GM12891 (cell line): ENCODE measurements around the gene ZNF282.
A peak's percentile ranks its signal among the peaks of the same experiment; 100 is the strongest.
"Not testable (repeated sequence)": the region's sequence is repeated elsewhere in the genome, so short reads cannot be mapped to it uniquely, and the experiment has no call there.

Experiments
- DNase-seq: peaks from one replicate; pipeline ENCODE4 v3.0.0; 2011; ENCODE audit warnings: low spot score; ENCODE audit not compliant: insufficient read length
- FAIRE-seq: peaks from 2 replicates; lab custom pipeline; 2011; peaks lifted over from hg19 to GRCh38; lab: Jason Lieb, UNC
- PAX5 ChIP-seq: IDR thresholded peaks from 2 replicates; pipeline ENCODE4 v1.6.1; 2011; ENCODE audit warnings: low read length, moderate library complexity, mild to moderate bottlenecking; ENCODE audit not compliant: insufficient read depth, severe bottlenecking
- POLR2A ChIP-seq: IDR thresholded peaks from 2 replicates; pipeline ENCODE4 v1.6.1; 2011; ENCODE audit warnings: low read depth, low read length, control low read depth
- POLR2AphosphoS5 ChIP-seq: IDR thresholded peaks from 2 replicates; pipeline ENCODE4 v1.6.1; 2011; ENCODE audit warnings: low read depth, low read length, control low read depth
- POU2F2 ChIP-seq: IDR thresholded peaks from 2 replicates; pipeline ENCODE4 v1.6.1; 2011; ENCODE audit warnings: low read depth, mild to moderate bottlenecking, control low read depth, low read length, moderate library complexity
- SPI1 ChIP-seq: IDR thresholded peaks from 2 replicates; pipeline ENCODE4 v1.6.1; 2011; ENCODE audit warnings: low read depth, low read length, control low read depth
- TAF1 ChIP-seq: IDR thresholded peaks from 2 replicates; pipeline ENCODE4 v1.6.1; 2011; ENCODE audit warnings: low read depth, low read length, control low read depth

The ZNF282 gene

DNA sequence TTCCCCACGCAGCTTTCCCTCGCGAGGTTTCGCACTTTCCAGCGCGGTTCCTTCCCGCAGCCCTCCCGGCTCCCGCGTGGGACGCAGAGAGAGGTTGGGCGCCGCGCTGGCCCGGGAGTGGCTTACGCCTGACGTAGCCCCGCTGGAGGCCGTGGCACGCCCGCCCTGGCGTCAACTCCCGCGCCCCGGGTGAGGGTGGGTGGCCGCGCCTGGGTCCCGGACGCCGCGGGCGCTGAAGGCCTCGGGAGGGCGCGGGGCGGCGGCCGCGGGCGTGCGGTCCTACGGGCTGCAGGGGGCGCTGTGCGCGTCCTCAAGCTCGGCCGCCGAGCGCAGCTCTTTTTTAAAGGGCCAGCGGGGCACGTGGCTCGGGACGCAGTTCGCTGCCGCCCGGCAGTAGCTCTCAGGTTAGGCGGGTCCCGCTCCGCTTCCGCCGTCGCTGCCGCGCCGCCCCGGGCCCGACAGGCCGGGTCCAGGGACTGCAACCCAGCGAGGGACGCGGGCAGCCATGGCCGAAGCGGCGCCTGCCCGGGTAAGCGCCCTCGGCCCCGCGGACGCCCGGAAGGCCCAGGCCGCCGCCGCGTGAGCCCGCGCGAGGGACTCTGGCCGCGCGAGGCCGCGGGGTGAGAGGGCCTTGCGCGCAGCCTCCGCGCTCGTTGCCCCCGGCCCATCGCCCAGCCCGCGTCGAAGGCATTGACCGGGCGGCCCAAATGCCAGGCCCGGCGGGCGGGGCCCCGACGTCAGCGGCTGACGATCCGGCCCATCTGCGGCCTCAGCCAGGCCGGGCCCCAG is 66.7 kb downstream of the ZNF282 start, which contains the start of gene ZNF783:
TSS of gene ZNF783 (plus strand) at position 368 of the 789 bp plus-strand sequence. CDS start at position 506, 138 bp downstream.
- TF ChIP-seq POLR2A (0 out of 2 replicates have a peak, but pooled peaks have one; percentile 12), POU2F2 (no peak)
- FAIRE-seq (peak; percentile 86), DNase-seq (peak; percentile 89)

DNA sequence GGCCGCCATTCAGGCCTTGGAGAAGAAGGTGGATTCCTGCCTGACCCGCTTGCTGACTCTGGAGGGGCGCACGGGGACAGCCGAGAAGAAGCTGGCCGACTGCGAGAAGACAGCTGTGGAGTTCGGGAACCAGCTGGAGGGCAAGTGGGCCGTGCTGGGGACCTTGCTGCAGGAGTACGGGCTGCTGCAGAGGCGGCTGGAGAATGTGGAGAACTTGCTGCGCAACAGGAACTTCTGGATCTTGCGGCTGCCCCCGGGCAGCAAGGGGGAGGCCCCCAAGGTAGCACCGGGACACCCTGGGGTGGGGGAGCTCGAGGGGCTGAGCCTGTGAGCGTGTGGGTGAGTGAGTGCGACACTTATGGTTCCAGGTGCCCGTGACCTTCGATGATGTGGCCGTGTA is 71.1 kb downstream of the ZNF282 start:
- no peak for FAIRE-seq
- TF ChIP-seq SPI1: no peak
- TF ChIP-seq TAF1: no peak
- no peak for TF ChIP-seq POLR2A
- TF ChIP-seq PAX5: no peak
- TF ChIP-seq POLR2AphosphoS5: no peak
- no peak for TF ChIP-seq POU2F2
- DNase-seq: no peak

DNA sequence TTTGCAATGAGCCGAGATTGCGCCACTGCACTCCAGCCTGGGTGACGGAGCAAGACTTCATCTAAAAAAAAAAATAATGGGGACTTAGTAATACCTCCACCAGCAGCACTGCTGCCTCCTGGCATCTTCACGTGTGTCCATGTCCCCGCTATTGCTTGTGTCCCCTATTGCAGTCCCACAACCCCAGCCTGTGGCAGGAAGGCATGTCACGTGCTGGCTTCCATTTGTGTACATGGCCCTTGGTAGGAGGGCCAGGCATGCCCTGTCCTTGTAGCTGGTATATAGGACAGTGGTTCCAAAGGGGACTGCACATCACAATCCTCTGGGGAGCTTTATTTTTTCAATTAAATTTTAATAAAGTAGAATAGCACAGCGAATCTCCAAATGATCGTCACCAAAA is 72.4 kb downstream of the ZNF282 start:
- FAIRE-seq: no peak
- DNase-seq: no peak
- TF ChIP-seq TAF1 (no peak), PAX5 (no peak), POLR2A (no peak), POLR2AphosphoS5 (no peak), POU2F2 (no peak), SPI1 (no peak)

DNA sequence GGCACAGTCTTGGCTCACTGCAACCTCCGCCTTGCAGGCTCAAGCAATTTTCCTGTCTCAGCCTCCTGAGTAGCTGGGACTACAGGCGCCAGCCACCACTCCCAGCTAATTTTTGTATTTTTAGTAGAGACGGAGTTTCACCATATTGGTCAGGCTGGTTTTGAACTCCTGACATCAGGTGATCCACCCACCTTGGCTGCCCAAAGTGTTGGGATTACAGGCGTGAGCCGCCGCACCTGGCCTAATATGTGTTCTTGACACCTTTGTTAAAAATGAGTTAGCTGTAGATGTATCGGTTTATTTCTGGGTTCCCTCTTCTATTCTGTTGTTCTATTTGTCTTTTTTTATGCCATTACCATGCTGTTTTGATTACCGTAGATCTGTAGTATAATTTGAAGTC is 79.1 kb downstream of the ZNF282 start:
- DNase-seq, FAIRE-seq: not testable (repeated sequence)
